Activated T-helper 17 cell treated with anti-CD3 and anti-CD28 coated beads, Interleukin-2, amount 50 U/mL, for 72 hours (primary cell): Measurements from ENCODE around the gene PTPN13. TPM values are rescaled to one million over a fixed set of nuclear protein-coding genes. Genes with fewer than 3 reads are reported as not detected.
A peak's percentile ranks its signal among the peaks of the same experiment; 100 is the strongest.

Experiments
- ATAC-seq: fragments of 150-1000 bp; cut with Tn5 transposase; replicated peaks from 2 replicates; pipeline ENCODE4 v1.10.0; 2021; ENCODE audit warnings: mild to moderate bottlenecking, moderate library complexity
- H3K27ac Mint-ChIP-seq: one replicate; pipeline ENCODE4 v1.8.0; 2022; ENCODE audit warnings: mixed read lengths
- H3K27me3 Mint-ChIP-seq: one replicate; pipeline ENCODE4 v1.8.0; 2022; ENCODE audit warnings: mixed read lengths
- H3K36me3 Mint-ChIP-seq: one replicate; pipeline ENCODE4 v1.8.0; 2022; ENCODE audit warnings: low read depth, mild to moderate bottlenecking, mixed read lengths
- H3K4me1 Mint-ChIP-seq: one replicate; pipeline ENCODE4 v1.8.0; 2022; ENCODE audit warnings: mixed read lengths
- H3K4me3 Mint-ChIP-seq: one replicate; pipeline ENCODE4 v1.8.0; 2022; ENCODE audit warnings: mild to moderate bottlenecking, mixed read lengths
- H3K9me3 Mint-ChIP-seq: one replicate; pipeline ENCODE4 v1.8.0; 2022; ENCODE audit warnings: mixed read lengths
- total RNA-seq, 2 donors: library from RNA; stranded (reverse); gene quantifications; one replicate each; pipeline ENCODE4 v1.2.3, GENCODE V29; 2022

PTPN13 gene
- total RNA-seq, 2 donors from 2014 or later, result 14.5 to 23.0 TPM

DNA sequence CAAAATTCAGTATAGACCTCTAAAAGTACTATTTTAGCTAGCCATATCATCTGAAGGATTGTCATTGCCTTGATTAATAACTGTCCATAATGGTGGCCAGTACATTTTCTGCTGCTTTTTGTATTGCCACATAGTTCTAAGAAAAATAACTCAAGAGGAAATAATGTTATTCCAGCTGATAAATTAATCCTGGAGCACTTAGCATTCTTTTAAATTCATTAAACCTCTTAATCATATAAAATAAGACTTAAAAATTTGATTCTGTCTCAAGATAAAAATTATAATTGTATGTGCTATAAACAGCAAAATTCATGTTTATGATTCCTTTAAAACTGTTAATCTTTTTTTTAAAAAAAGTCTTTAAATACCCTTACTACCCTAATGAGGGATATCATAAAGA is 12.7 kb downstream of the PTPN13 start:
- Mint-ChIP-seq H3K36me3 (no peaks in the 10 kb centered on the region), H3K9me3 (no peaks in the 10 kb centered on the region), H3K27ac (no peak overlapping the region), H3K27me3 (no peaks in the 10 kb centered on the region), H3K4me3 (no peak overlapping the region), H3K4me1 (peaks cover 18% of the 10 kb centered on the region)
- ATAC-seq, result no peak

DNA sequence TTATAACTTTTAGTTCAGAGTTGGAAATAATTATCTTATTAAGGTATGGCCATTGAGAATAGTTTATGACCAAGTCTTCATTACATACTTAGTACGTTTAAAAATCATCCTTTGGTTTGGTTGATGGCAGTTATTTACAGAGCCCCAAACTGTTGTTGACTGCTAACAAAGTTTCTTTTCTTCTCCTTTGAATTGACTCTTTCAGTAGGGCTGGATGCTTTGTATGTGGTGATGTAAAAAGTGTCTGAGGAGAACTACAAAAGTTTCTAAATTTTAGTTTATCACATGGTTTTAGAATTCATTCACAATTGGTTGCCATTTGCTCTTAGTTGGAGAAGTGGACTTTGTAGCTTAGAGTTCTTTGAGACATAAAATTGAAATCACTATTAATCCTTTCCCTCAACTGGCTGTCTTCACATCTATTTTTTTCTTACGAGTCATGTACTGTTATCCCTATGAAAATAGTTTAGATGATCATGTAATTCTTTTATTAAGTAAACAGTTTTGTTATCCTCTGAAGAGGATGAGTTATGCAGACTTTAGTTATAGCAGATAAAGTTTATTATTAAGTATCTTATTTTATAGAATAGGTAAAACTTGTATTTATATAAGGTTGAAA is 14.8 kb downstream of the PTPN13 start:
- Mint-ChIP-seq H3K4me1 (peaks cover 19% of the 10 kb centered on the region), H3K36me3 (no peaks in the 10 kb centered on the region), H3K9me3 (no peaks in the 10 kb centered on the region), H3K4me3 (no peak overlapping the region), H3K27ac (no peak overlapping the region), H3K27me3 (no peaks in the 10 kb centered on the region)
- ATAC-seq, result no peak

DNA sequence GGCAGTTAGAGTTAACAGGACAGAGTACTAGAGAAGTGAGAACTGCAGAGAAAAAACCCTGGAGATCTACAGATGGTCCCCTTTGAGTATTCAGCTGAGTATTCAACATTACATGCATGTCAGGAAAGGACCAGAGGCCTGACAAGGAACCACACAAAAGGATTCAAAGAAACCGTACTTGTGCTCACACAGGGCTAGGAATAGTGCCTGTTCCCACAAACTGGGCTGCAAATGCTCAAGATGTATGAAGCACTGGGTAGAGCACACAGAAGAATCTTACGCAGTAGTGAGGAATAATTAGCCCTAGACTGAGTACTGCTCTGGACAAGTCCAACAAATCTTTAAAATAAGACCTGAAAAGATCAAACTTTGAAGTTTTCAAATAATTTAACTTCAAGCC is 17.6 kb downstream of the PTPN13 start:
- H3K27me3 Mint-ChIP-seq, result no peaks in the 10 kb centered on the region
- H3K4me1 Mint-ChIP-seq, result peaks cover 15% of the 10 kb centered on the region
- peak overlapping the region; percentile 7 for H3K27ac Mint-ChIP-seq
- no peak for ATAC-seq
- H3K4me3 Mint-ChIP-seq, result peak overlapping the region; percentile 37
- no peaks in the 10 kb centered on the region for H3K9me3 Mint-ChIP-seq
- no peaks in the 10 kb centered on the region for H3K36me3 Mint-ChIP-seq

DNA sequence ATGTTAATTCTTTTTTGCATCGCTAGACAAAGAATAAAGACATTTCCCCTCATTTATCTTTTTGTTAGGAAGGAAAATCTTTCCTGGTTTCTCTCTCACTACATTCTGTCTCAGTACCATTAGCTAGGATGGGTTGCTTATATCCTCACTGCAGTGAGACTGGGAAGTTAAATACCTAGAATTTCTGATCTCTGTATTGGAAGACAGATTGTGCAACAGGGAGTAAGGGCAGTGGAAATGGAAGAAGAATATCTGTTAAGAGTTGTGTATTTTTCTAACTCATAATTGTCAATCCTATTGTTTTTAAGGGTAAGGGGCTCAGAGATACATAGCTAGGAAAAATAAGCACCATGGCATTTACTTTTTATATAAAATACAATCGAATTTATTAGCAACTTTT is 19.6 kb downstream of the PTPN13 start:
- no peaks in the 10 kb centered on the region for H3K27me3 Mint-ChIP-seq
- peaks cover 15% of the 10 kb centered on the region for H3K4me1 Mint-ChIP-seq
- ATAC-seq, result no peak
- H3K9me3 Mint-ChIP-seq, result no peaks in the 10 kb centered on the region
- no peak overlapping the region for H3K4me3 Mint-ChIP-seq
- no peak overlapping the region for H3K27ac Mint-ChIP-seq
- no peaks in the 10 kb centered on the region for H3K36me3 Mint-ChIP-seq

DNA sequence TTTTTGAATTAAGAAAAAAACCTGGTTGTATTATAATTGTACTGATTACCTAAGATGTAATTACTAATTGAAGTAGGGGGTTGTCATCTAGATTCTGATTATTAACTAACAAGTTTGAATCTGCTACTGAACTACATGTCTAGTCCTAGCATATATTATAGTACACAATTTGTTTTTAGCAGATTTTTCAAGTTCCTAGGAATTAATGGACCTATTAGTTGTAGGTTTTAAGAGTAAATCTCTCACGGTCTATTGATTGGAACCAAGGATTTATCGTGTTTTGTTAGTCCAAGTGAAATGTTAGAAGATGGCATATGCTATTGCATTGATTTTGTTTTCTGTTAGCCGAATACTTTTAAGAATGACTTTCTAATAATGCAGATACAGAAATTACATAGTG is 20.8 kb downstream of the PTPN13 start:
- no peaks in the 10 kb centered on the region for H3K9me3 Mint-ChIP-seq
- H3K36me3 Mint-ChIP-seq, result no peaks in the 10 kb centered on the region
- no peak overlapping the region for H3K4me3 Mint-ChIP-seq
- no peaks in the 10 kb centered on the region for H3K27me3 Mint-ChIP-seq
- no peak for ATAC-seq
- no peak overlapping the region for H3K27ac Mint-ChIP-seq
- peaks cover 15% of the 10 kb centered on the region for H3K4me1 Mint-ChIP-seq

DNA sequence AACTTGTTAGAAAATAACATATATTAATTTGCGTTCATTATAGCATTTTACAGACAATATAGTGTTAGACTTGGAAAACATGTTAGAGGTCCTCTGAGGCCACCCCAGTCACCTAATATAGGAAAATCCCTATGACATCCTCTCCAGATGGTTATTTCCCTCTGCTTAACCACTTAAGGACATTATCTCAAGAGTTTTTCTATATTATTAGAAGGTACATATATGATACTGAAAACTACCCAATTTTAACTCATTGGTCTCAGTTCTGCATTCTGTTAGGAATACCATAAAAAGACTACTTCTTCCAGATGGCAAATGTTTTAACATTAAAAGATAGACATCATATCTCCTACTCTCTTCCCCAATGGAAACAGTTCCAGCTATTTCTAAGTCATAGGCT is 21.4 kb downstream of the PTPN13 start:
- no peaks in the 10 kb centered on the region for H3K36me3 Mint-ChIP-seq
- no peaks in the 10 kb centered on the region for H3K27me3 Mint-ChIP-seq
- peaks cover 15% of the 10 kb centered on the region for H3K4me1 Mint-ChIP-seq
- ATAC-seq, result peak; percentile 42
- H3K4me3 Mint-ChIP-seq, result peak overlapping the region; percentile 10
- H3K9me3 Mint-ChIP-seq, result no peaks in the 10 kb centered on the region
- no peak overlapping the region for H3K27ac Mint-ChIP-seq

DNA sequence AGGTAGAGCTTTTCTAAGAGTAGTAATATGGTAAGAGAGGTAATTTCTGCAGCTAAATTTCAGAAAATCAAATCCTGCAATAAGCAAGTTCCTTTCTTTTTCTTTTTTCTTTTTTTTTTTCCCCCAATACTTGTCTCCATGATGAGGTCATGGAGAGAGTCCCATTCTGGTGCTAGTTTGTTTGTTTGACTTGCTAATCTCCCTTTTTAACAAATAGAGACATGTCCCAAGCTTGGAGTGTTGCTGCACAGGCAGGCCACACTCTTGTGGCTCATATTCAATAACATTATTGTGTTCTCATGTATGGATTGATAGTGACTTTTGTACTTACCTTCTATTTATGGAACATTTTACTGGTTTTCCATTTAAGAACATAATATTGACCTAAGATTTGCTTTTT is 25.5 kb downstream of the PTPN13 start:
- no peak for ATAC-seq
- no peak overlapping the region for H3K4me3 Mint-ChIP-seq
- no peak overlapping the region for H3K27ac Mint-ChIP-seq
- no peaks in the 10 kb centered on the region for H3K9me3 Mint-ChIP-seq
- H3K36me3 Mint-ChIP-seq, result no peaks in the 10 kb centered on the region
- H3K4me1 Mint-ChIP-seq, result peaks cover 6% of the 10 kb centered on the region
- H3K27me3 Mint-ChIP-seq, result no peaks in the 10 kb centered on the region

DNA sequence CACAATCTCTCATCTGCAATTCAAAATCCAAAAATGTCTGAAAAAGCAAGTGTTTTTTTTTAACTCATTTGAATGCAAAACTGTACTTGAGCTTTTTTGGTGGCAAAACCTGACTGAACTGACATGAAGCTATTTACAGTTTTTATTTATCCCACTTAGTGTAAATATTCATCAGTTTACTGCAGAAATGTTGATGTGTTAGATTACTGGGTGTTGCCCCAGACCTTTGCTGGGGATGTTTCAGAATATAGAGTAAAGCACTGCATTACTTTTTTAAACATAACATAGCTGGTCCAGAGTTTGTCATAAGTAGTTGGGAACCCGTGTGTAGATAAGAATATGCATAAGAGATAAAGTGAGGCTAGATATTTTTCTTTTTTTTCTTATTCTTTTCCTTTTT is 27.3 kb downstream of the PTPN13 start:
- Mint-ChIP-seq H3K4me1 (no peaks in the 10 kb centered on the region), H3K4me3 (no peak overlapping the region), H3K9me3 (no peaks in the 10 kb centered on the region), H3K27ac (peak overlapping the region; percentile 1), H3K36me3 (no peaks in the 10 kb centered on the region), H3K27me3 (no peaks in the 10 kb centered on the region)
- ATAC-seq, result no peak

DNA sequence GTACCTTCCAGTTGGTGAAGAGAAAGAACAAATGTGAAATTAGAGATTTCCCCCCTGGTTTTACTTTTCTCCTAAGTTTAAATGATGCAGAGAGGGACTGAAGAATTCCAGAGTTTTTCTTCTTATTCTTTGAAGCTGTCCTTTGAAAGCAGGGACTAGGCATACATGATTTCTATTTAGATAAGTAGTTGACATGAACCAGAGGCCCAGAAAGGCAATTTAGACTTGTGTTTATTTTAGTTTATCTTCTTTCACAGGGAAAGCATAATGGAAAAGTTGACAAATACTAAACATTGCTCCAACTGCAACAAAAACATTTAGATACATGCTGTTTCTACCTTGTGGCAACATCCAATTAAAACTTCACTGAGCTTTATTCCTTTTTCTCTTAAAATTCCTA is 32.0 kb downstream of the PTPN13 start:
- H3K4me1 Mint-ChIP-seq, result peaks cover 4% of the 10 kb centered on the region
- H3K36me3 Mint-ChIP-seq, result no peaks in the 10 kb centered on the region
- H3K9me3 Mint-ChIP-seq, result no peaks in the 10 kb centered on the region
- no peak overlapping the region for H3K4me3 Mint-ChIP-seq
- ATAC-seq, result no peak
- H3K27me3 Mint-ChIP-seq, result no peaks in the 10 kb centered on the region
- H3K27ac Mint-ChIP-seq, result no peak overlapping the region

DNA sequence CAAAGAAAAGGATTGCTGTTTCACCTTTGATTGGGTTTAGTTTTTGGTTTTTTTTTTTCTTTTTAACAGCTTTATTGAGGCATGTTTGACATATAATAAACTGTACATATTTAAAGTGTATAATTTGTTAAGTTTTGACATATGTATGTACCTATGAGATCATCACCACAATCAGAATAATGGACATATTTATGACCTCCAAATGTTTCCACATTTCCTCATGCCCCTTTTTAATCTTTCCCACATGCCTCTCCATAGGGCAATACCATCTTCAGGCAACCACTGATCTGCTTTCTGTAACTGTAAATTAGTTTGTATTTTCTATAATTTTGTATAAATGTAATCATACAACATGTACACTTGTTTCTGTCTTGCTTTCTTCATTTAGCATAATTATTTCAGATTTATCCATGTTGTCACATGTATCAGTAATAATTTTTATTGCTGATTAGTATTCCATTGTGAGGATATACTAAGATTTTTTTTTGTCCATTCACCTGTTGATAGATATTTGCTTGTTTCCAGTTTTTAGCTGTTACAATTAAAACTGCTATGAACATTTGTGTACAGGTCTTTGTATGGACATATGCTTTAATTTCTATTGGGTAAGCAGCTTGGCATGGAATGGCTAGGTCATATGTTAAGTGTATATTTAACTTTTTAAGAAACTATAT is 33.5 kb downstream of the PTPN13 start:
- Mint-ChIP-seq H3K4me1 (peaks cover 4% of the 10 kb centered on the region), H3K4me3 (no peak overlapping the region), H3K9me3 (no peaks in the 10 kb centered on the region), H3K36me3 (no peaks in the 10 kb centered on the region), H3K27me3 (no peaks in the 10 kb centered on the region), H3K27ac (no peak overlapping the region)
- ATAC-seq, result no peak

DNA sequence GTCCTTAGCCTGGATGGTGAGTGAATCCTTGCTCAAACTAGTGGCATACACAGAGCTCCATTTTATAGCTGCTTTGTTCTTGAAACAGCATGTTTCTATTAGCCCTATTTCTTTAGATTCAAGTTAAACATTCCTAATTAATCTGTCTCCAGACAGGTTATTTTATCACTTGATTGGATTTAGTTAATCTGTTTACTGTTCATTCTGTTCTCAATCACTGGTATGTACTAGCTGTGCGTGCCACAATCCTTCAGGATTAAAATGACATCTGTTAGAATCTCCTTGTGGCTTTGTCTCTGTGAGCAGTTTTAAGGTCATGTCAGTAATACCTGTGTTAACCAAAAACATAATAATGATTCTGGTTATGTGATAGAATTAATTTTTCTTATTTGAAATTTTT is 36.5 kb downstream of the PTPN13 start:
- no peak overlapping the region for H3K4me3 Mint-ChIP-seq

DNA sequence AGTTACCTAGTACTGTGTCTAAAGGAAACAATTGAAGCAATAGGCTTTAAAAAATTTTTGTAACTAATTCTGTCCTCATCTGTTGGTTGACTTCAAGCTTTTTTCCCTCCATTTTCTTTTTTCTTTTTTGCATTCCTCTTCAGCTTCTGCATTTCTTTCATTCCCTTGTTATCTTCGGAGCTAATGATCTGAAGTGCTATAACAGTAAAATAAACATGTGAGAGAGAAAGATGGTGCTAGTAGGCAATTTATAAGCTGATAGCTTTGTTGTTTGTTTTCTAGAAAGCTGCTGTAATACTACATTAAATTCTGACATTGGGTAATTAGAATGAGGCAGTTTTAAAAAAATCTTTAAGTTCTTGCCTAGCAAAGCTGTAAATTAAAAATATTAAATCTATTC is 37.1 kb downstream of the PTPN13 start:
- Mint-ChIP-seq H3K27me3 (no peaks in the 10 kb centered on the region), H3K27ac (no peak overlapping the region), H3K9me3 (no peaks in the 10 kb centered on the region), H3K36me3 (peaks cover 13% of the 10 kb centered on the region), H3K4me1 (peaks cover 10% of the 10 kb centered on the region), H3K4me3 (no peak overlapping the region)
- ATAC-seq, result no peak

More for the DNA sequence above, 36.5 kb downstream of the PTPN13 start:
- no peak for ATAC-seq
- Mint-ChIP-seq H3K36me3 (peaks cover 8% of the 10 kb centered on the region), H3K4me1 (peaks cover 10% of the 10 kb centered on the region), H3K27me3 (no peaks in the 10 kb centered on the region), H3K9me3 (no peaks in the 10 kb centered on the region), H3K27ac (no peak overlapping the region)

DNA sequence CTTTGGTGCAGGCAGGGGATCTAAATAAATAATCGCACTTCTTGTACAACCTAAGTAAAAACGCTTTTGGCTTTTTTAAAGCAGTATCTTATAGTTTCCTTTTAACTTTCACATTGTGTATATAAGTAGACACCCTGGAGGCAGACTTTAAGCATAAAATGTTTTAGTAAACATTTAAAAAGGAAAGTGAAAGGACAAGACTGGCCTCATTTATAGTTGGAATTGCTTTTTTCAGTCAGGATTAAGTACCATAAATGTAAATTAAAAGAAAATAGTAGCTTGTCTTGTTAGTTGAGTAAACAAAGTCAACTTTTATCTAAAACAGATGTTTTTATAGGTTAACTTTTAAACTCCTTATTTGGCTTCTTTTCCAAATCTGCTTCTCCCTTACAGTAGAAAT is 39.7 kb downstream of the PTPN13 start:
- Mint-ChIP-seq H3K4me3 (peak overlapping the region; percentile 35), H3K36me3 (peaks cover 23% of the 10 kb centered on the region), H3K4me1 (peaks cover 5% of the 10 kb centered on the region), H3K27ac (peak overlapping the region; percentile 35), H3K9me3 (no peaks in the 10 kb centered on the region), H3K27me3 (no peaks in the 10 kb centered on the region)
- ATAC-seq, result no peak

DNA sequence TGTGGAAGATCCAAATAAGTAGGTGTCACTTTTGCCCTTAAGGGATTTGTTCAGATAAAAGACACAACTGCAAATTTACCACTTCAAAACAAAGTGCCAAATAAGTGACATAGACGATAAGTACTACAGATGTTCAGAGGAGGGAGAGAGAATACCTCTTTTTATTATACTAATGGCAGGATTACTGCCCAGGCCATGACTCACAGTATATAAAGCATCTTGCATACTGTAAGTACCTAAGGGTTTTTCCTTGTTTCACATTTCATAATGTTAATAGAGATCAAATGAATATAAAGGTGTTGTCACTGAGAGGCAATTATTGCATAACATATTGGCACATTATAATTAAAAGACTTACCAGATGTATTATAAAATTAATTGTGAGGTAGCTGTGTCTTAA is 46.4 kb downstream of the PTPN13 start:
- no peaks in the 10 kb centered on the region for H3K27me3 Mint-ChIP-seq
- no peaks in the 10 kb centered on the region for H3K9me3 Mint-ChIP-seq
- peaks cover 23% of the 10 kb centered on the region for H3K36me3 Mint-ChIP-seq
- H3K27ac Mint-ChIP-seq, result no peak overlapping the region
- H3K4me1 Mint-ChIP-seq, result peaks cover 9% of the 10 kb centered on the region
- peak; percentile 32 for ATAC-seq
- no peak overlapping the region for H3K4me3 Mint-ChIP-seq

DNA sequence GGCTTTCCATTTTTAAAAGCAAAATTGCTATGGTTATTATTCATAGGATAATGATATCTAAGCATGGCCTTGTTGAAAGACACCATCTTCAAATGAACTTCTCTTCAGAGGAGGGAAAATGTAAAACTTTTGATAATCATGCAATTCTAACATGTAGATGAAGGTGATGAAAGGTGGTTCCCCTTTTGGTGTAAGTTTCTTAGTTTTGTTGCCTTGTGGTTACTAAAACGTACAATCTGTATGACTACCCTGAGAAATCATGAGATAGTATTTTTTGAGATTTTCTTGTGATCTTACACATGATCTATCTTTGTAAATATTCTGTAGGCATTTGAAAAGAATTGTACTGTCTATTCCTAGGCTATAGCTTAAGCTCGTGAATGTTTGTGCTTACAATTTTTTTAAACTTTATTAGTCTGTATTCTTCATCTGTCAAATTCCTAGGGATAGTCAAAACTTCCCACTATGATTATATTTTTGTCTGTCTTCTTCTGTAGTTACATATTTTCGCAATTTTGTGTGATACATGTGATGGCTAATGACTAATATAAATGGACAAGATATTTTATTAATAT is 47.5 kb downstream of the PTPN13 start:
- no peak overlapping the region for H3K4me3 Mint-ChIP-seq
- peaks cover 9% of the 10 kb centered on the region for H3K4me1 Mint-ChIP-seq
- ATAC-seq, result peak; percentile 81
- no peaks in the 10 kb centered on the region for H3K27me3 Mint-ChIP-seq
- H3K36me3 Mint-ChIP-seq, result peaks cover 12% of the 10 kb centered on the region
- H3K27ac Mint-ChIP-seq, result no peak overlapping the region
- H3K9me3 Mint-ChIP-seq, result no peaks in the 10 kb centered on the region
